BLaER1 treated with 17β-estradiol and CSF1 and Interleukin-3, amounts not matched to agents 10 nM and 100 nM (cell line): ENCODE measurements around the gene CCDC174.

Source experiments
- H3K27ac ChIP-seq, 11 experiments: shearing (Covaris generic); formaldehyde crosslinking; 2 replicates each; pipeline ENCODE4 v1.8.1; 2022
- H3K27me3 ChIP-seq, 11 experiments: shearing (Covaris generic); formaldehyde crosslinking; 2 replicates each; pipeline ENCODE4 v1.8.1; 2022
- H3K36me3 ChIP-seq, 11 experiments: shearing (Covaris generic); formaldehyde crosslinking; 2 replicates each; pipeline ENCODE4 v1.8.1; 2022
- H3K4me1 ChIP-seq, 10 experiments: shearing (Covaris generic); formaldehyde crosslinking; 2 replicates each; pipeline ENCODE4 v1.8.1; 2022
- H3K4me2 ChIP-seq, 11 experiments: shearing (Covaris generic); formaldehyde crosslinking; 2 replicates each; pipeline ENCODE4 v1.8.1; 2022
- H3K4me3 ChIP-seq, 10 experiments: shearing (Covaris generic); formaldehyde crosslinking; 2 replicates each; pipeline ENCODE4 v1.8.1; 2022
- H3K9ac ChIP-seq, 11 experiments: shearing (Covaris generic); formaldehyde crosslinking; 2 replicates each; pipeline ENCODE4 v1.8.1; 2022
- H3K9me3 ChIP-seq, 11 experiments: shearing (Covaris generic); formaldehyde crosslinking; replicated peaks in 1 of 11; 2 replicates each; pipeline ENCODE4 v1.8.1; 2022
- H4K20me1 ChIP-seq, 11 experiments: shearing (Covaris generic); formaldehyde crosslinking; 2 replicates each; pipeline ENCODE4 v1.8.1; 2022
- Cebpa-rat ChIP-seq, 11 experiments: shearing (Covaris generic); IDR thresholded peaks; 2 replicates each; pipeline ENCODE4 v1.8.1; 2022

Gene CCDC174

DNA sequence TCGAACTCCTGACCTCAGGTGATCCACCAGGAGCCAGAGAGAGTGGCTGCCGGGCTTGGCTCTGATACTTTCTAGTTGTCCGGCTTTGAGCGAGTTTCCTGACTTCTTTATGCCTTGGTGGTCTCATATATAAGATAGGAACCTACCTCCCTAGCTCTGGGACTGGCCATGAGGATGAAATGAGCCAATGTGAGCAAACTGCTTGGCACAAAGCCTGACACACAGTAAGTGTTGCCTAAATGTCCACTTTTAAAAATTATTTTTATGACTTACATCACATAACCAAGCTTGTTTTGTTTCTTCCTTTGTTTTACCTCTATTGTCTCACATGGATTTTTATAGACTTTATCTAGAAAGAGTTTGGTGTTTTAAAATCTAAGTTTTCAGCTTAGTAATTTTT is 42.1 kb upstream of the CCDC174 start:
- Histone ChIP-seq H3K4me3 (no peak overlapping the region), H3K4me2 (no peak overlapping the region), H3K9me3 (no peaks in the 10 kb centered on the region), H3K4me1 (peaks cover 0 to 16% (median 7%) of the 10 kb centered on the region in 10 experiments; a peak in 12 of 20 replicates), H3K9ac (no peak overlapping the region), H3K27ac (no peak overlapping the region), H3K36me3 (no peaks in the 10 kb centered on the region), H3K27me3 (no peaks in the 10 kb centered on the region), H4K20me1 (no peaks in the 10 kb centered on the region)
- TF ChIP-seq Cebpa-rat (IDR thresholded peaks at IDR 0.05), result no peak

DNA sequence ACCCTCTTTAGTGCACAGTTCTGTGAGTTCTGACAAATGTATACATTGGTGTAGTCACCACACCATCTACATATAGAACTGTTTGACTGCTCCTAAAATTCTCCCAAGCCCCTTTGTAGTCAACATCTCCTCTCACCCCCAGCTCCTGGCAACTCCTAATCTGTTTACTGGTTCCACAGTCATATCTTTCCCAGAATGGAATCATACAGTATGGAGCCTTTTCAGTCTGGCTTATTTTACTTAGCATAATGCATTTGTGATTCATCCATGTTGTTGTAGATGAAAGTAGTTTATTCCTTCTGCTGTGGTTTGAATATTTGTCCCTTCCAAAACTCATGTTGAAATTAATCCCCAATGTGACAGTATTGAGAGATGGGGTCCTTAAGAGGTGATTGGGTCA is 41.6 kb upstream of the CCDC174 start:
- no peaks in the 10 kb centered on the region for H4K20me1 ChIP-seq

DNA sequence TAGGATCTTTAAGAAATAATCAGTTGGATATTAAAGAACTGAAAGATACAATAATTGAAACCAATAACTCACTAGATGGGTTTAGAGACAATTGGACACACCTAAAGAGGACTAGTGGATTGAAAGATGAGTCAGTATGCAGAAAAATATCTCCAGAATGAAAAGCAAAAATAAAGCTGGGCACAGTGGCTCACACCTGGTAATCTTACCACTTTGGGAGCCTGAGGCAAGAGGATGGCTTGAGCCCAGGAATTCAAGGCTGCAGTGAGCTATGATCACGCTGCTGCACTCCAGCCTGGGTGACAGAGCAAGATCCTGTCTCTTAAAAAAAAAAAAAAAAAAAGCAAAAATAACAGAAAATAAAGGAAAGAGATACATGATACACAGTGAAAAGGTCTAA is 37.4 kb upstream of the CCDC174 start:
- no peaks in the 10 kb centered on the region for H3K36me3 ChIP-seq
- no peak for TF ChIP-seq Cebpa-rat (IDR thresholded peaks at IDR 0.05)
- no peaks in the 10 kb centered on the region for H3K9me3 ChIP-seq
- H3K27ac ChIP-seq, result no peak overlapping the region
- H3K27me3 ChIP-seq, result no peaks in the 10 kb centered on the region
- peaks cover 0 to 9% (median 0%) of the 10 kb centered on the region in 10 experiments; a peak in 3 of 20 replicates for H3K4me1 ChIP-seq
- H3K9ac ChIP-seq, result no peak overlapping the region
- H3K4me3 ChIP-seq, result no peak overlapping the region
- no peak overlapping the region for H3K4me2 ChIP-seq
- H4K20me1 ChIP-seq, result no peaks in the 10 kb centered on the region; a peak in 1 of 22 replicates

More for the DNA sequence above, 41.6 kb upstream of the CCDC174 start:
- H3K4me3 ChIP-seq, result no peak overlapping the region
- H3K27me3 ChIP-seq, result no peaks in the 10 kb centered on the region
- H3K4me2 ChIP-seq, result no peak overlapping the region
- no peak for TF ChIP-seq Cebpa-rat (IDR thresholded peaks at IDR 0.05)
- no peak overlapping the region for H3K27ac ChIP-seq
- H3K36me3 ChIP-seq, result no peaks in the 10 kb centered on the region
- peaks cover 0 to 14% (median 7%) of the 10 kb centered on the region in 10 experiments; a peak in 12 of 20 replicates for H3K4me1 ChIP-seq
- no peak overlapping the region for H3K9ac ChIP-seq
- no peaks in the 10 kb centered on the region for H3K9me3 ChIP-seq

DNA sequence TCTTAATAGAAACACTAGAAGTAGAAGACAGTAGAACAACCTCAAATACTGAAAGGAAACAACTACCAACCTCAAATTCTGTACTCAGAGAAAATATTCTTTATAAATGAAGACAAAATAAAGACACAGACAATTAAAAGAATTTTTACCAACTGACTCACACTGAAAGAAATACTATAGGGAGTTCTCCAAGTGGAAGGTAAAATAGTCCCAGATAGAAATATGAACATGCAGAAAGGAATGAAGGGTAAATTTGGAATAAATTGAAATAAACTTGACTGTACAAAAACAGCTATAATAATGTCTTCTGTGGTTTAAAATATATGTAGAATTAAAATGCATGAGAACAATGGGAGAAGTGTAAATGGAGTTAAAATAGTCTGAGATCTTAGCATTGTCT is 36.7 kb upstream of the CCDC174 start:
- Histone ChIP-seq H3K4me1 (peaks cover 0 to 9% (median 0%) of the 10 kb centered on the region in 10 experiments; a peak in 3 of 20 replicates), H3K9me3 (no peaks in the 10 kb centered on the region), H3K27me3 (no peaks in the 10 kb centered on the region), H3K4me3 (no peak overlapping the region), H3K36me3 (no peaks in the 10 kb centered on the region), H4K20me1 (no peaks in the 10 kb centered on the region; a peak in 1 of 22 replicates), H3K27ac (no peak overlapping the region), H3K4me2 (no peak overlapping the region), H3K9ac (no peak overlapping the region)
- TF ChIP-seq Cebpa-rat (IDR thresholded peaks at IDR 0.05), result no peak

DNA sequence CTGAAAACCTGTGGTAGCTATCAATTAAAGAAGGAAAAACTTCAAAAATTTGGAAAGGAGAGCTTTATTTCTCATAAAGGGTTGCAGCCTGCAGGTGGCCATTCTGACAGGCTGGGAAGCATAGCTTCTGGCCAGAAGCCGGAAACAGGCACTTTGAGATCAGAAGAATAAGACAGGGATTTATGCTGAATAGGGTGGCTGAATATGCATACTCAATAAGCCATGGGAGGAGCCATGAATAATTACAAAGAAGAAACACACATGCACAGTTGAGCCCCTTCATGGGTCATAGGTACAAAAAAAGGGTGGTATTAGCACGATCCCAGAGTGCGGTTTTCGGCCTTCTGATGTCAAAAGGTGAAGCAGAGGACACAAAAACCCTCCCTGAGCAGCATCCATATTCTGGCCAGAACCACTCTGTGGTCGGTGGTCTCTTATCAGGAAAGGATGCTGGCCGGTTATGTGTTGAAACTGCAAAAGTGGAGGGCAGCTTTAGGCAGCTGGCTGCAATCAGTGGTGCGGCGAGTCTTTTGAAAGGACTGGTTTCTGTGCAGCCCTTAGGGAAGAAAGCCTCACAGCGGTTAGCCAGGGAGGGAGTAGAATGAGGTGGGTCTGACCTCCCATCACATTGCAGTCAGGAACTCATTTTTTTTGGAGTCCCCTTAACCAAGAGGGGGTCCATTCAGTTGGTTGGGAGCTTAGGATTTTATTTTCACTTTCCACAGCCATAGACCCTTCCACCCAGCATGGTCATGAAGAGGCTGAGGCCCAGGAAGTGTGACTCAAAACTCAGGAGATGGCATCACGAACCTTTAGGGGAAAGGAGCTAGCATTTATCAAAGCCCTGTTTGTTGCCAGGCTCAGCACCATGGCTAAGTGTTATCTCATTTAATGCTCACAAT is 34.7 kb upstream of the CCDC174 start:
- H3K4me2 ChIP-seq, result no peak overlapping the region; a peak in 3 of 22 replicates
- no peaks in the 10 kb centered on the region for H3K27me3 ChIP-seq
- TF ChIP-seq Cebpa-rat (IDR thresholded peaks at IDR 0.05), result no peak
- no peaks in the 10 kb centered on the region for H3K36me3 ChIP-seq
- no peaks in the 10 kb centered on the region for H3K9me3 ChIP-seq
- H3K27ac ChIP-seq, result no peak overlapping the region
- H4K20me1 ChIP-seq, result no peaks in the 10 kb centered on the region; a peak in 1 of 22 replicates
- H3K4me1 ChIP-seq, result peaks cover 0 to 9% (median 0%) of the 10 kb centered on the region in 10 experiments; a peak in 3 of 20 replicates
- no peak overlapping the region for H3K9ac ChIP-seq
- no peak overlapping the region for H3K4me3 ChIP-seq

DNA sequence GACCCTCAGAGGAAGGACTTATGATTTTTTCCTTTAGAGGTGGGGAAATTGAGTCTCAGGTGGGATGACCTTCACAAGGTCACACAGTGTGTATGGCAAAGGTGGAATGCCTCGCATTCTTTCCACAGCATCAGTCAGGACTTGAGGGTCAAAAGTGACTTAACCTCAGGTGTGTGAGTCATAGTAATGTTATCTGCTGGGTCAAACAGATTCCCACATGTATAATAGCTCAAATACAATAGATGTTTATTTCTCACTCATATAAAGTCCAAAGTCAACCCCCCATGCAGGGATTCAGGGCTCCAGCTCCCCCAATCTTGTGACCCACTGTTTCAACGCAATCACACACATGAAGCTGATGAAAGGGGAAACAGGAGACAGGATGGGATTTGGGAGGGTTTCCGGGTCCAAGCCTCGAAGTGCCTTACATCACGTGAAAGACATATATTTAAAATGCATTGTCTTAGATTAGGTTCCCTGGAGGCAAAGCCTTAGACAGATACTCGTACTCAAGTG is 34.0 kb upstream of the CCDC174 start:
- H3K4me3 ChIP-seq, result no peak overlapping the region
- H3K36me3 ChIP-seq, result no peaks in the 10 kb centered on the region
- peaks cover 0 to 9% (median 0%) of the 10 kb centered on the region in 10 experiments; a peak in 3 of 20 replicates for H3K4me1 ChIP-seq
- H3K9ac ChIP-seq, result no peak overlapping the region
- no peaks in the 10 kb centered on the region for H3K9me3 ChIP-seq
- no peak for TF ChIP-seq Cebpa-rat (IDR thresholded peaks at IDR 0.05)
- no peaks in the 10 kb centered on the region for H3K27me3 ChIP-seq
- no peak overlapping the region for H3K27ac ChIP-seq
- no peak overlapping the region; a peak in 1 of 22 replicates for H3K4me2 ChIP-seq
- H4K20me1 ChIP-seq, result no peaks in the 10 kb centered on the region; a peak in 1 of 22 replicates

DNA sequence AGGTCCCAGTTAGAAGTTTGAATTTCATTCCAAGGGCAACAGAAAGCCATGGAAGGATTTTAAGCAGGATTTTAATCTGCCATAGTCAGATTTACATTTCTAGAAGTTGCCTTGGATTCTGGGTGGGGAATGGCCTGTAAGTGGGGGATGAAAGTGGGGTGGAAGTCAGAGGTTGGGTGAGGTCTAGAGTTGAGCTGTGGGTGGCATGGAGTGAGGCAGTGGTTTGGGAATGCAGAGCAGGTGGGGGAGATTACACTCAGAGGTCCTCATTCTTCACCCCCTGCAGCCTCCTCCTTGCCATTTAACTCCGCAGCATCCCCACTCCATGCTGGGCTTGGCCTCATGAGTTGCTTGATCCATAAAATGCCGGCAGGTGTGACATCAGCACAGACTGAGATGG is 32.0 kb upstream of the CCDC174 start:
- no peak overlapping the region for H3K27ac ChIP-seq
- H3K4me2 ChIP-seq, result no peak overlapping the region
- no peak overlapping the region for H3K4me3 ChIP-seq
- H4K20me1 ChIP-seq, result no peaks in the 10 kb centered on the region; a peak in 1 of 22 replicates
- no peak for TF ChIP-seq Cebpa-rat (IDR thresholded peaks at IDR 0.05)
- H3K36me3 ChIP-seq, result no peaks in the 10 kb centered on the region
- H3K4me1 ChIP-seq, result peaks cover 0 to 9% (median 0%) of the 10 kb centered on the region in 10 experiments; a peak in 3 of 20 replicates
- no peaks in the 10 kb centered on the region for H3K27me3 ChIP-seq
- no peak overlapping the region for H3K9ac ChIP-seq
- no peaks in the 10 kb centered on the region for H3K9me3 ChIP-seq

DNA sequence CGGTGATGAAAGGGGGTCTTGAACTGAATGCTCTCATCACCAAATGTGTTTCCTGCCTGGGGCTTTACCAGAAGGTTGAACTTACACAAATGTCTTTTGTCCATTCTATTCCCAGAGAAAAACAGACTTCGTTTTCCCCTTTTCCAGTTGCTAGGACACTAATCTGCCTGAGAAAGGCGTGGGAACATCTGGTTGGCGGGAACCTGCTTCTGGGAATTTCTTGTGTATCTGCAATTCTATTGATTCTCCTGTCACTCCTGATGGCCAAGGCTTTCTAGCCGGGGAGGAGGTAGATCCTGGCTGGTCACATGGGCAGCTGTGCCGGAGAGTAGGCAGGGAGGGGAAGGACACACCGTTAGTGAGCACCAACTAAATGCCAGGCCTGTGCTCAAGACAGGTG is 31.1 kb upstream of the CCDC174 start:
- Histone ChIP-seq H3K9ac (no peak overlapping the region), H3K4me3 (no peak overlapping the region), H3K27ac (no peak overlapping the region), H3K4me1 (peaks cover 0 to 9% (median 0%) of the 10 kb centered on the region in 10 experiments; a peak in 3 of 20 replicates), H3K4me2 (no peak overlapping the region), H3K36me3 (no peaks in the 10 kb centered on the region), H4K20me1 (no peaks in the 10 kb centered on the region; a peak in 1 of 22 replicates), H3K9me3 (no peaks in the 10 kb centered on the region), H3K27me3 (no peaks in the 10 kb centered on the region)
- no peak for TF ChIP-seq Cebpa-rat (IDR thresholded peaks at IDR 0.05)

DNA sequence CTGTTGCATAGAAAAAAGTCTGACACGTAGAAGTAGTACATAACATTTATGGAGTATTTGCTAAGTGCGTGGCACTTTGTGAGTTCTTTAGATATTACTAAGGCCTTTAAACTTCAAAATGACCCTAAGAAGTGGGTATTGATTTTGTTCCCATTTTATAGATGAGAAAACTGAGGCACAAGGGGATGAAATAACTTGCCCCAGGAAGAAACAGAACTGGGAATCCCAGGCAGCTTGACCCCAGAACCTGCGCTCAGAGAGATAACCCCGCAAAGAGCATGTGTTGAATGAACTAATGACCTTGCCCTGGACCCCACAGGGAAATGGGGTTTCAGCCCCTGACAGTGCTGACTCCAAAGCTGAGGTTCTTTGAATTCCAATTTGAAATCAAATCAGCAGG is 30.5 kb upstream of the CCDC174 start:
- H3K36me3 ChIP-seq, result no peaks in the 10 kb centered on the region
- H3K4me1 ChIP-seq, result peaks cover 0 to 9% (median 0%) of the 10 kb centered on the region in 10 experiments; a peak in 3 of 20 replicates
- H3K9me3 ChIP-seq, result no peaks in the 10 kb centered on the region
- no peaks in the 10 kb centered on the region for H3K27me3 ChIP-seq
- H3K9ac ChIP-seq, result no peak overlapping the region
- no peak overlapping the region for H3K4me3 ChIP-seq
- no peak for TF ChIP-seq Cebpa-rat (IDR thresholded peaks at IDR 0.05)
- H4K20me1 ChIP-seq, result no peaks in the 10 kb centered on the region; a peak in 1 of 22 replicates
- H3K4me2 ChIP-seq, result no peak overlapping the region
- H3K27ac ChIP-seq, result no peak overlapping the region
